HG02571 (cell line): ENCODE data around the gene PFN2.
A peak's percentile ranks its signal among the peaks of the same experiment; 100 is the strongest.
"Not testable (repeated sequence)": the region's sequence is repeated elsewhere in the genome, so short reads cannot be mapped to it uniquely, and the experiment has no call there.

ENCODE experiments used
- ATAC-seq: cut with Tn5 transposase; IDR thresholded peaks from one replicate; pipeline ENCODE4 v1.9.1; 2021; ENCODE audit warnings: mild to moderate bottlenecking, moderate library complexity; ENCODE audit not compliant: unreplicated experiment

The PFN2 gene

GRCh38 chr3:149970716-149971402, at the start of gene PFN2:
PFN2 (minus strand) TSS chr3:149970895; CDS start chr3:149970856, 39 bp downstream.
- peak; percentile 45 for ATAC-seq

GRCh38 chr3:150015901-150016300, 45.2 kb upstream of the PFN2 start:
- ATAC-seq = no peak

DNA sequence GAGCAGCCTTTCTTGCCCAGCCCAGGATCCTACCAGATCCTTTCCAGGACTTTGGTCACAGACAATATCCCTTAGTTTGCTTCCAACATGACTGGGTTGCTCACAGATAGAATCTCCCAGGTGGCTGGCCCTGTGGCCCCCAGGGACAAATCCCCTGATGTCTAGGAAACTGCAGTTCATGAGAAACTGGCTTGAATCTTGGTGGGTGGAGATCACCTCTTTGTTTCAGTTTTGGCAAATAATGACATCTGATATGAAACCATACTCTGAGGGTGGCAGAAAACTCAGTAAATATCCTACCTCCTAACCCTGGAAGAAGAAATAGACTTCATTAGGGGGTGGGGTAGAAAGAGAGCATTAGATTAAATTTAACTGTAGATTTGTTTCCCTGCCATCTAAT, 44.1 kb upstream of the PFN2 start:
- no peak for ATAC-seq

DNA sequence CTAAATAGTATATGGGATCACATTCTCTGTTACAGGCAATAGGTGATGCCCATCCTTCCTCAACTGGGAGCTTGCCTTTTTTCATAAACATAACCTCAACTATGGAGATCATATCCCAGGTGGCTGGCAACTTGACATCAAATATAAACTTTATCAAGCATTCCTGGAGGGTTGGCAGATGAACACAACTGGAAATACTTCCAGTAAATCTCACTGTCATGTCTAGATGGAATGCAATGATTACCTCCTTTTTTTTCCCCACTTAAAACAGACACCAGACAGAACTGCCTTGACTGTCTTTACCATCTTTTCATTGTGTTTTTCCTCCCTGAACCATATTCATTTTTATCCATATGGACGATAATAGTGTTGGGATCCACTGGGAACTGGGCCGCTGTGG, 43.1 kb upstream of the PFN2 start:
- no peak for ATAC-seq

DNA sequence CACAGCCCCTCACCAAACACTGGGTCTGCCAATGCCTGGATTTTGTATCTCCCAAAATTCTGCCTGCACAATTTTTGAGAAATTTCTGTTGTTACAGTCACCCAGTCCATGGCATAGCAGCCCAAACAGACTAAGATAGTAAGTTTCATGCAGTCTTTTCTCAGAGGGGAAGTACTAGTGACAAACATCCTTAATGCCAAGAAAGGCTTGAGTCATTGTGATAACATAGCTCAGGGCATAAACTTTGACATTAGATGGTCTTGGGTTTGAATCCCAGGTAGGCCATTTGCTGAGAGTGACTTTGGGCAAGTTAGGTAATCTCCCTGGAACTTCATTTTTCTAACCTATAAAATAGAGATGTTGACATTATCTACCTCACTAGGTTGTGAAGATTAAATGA, 36.1 kb upstream of the PFN2 start:
- no peak for ATAC-seq

DNA sequence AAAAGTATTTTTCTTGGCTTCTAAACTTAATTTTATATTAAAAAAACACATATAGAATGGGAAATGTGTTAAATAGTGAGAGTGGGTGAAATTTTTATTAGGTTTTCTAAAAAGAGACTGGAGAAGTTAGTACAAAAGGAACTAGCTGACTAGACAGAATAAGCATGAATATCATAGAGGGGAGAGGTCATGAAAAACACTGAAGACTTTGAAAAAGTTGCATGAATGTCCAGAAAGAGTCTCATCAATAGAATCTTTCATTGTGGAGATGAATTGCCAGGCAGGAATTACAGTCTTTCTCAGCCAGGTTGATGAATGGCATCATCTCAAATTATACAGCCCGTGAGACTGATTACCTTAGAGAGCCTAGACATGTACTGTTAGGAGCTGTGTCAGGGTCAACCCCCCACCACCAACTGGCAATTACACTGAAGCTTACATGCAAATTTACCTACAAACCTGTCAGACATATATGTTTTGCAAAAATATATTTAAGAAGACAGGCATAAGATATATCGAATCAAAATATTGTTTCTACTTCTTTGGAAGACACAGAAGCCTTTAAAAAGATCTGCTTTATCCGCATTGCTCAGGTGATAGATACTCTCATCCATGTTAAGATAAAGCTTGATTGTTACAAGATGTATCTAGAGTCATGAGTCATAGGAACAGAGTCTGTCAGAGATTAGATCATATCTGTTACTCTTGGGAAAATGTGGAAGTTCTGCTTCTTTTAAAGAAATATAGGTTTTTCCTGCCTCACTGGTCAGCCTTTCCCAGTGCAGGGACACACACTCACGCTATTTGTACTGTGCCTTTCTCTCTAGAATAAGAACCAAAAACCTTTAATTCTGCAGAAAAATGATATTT, 34.8 kb upstream of the PFN2 start:
- no peak for ATAC-seq

DNA sequence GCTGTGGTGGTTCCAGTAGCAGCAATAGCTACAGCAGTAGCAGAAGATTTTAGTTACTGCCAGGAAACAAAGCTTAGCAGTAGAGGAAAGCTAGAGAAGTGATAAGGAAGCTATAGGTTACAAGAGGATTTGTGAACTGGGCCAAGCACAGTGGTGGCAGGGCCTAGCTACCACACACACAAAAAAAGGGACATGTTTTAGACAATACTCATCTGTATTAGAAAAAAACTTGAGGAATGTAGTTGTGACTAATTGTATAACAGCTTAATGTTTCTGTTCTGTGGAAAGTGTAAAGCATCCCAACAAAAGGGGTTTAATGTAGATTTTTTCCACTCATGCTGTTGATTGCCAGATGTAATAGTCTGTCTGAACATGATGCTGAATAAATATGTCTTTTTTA, 29.9 kb upstream of the PFN2 start:
- ATAC-seq = no peak

DNA sequence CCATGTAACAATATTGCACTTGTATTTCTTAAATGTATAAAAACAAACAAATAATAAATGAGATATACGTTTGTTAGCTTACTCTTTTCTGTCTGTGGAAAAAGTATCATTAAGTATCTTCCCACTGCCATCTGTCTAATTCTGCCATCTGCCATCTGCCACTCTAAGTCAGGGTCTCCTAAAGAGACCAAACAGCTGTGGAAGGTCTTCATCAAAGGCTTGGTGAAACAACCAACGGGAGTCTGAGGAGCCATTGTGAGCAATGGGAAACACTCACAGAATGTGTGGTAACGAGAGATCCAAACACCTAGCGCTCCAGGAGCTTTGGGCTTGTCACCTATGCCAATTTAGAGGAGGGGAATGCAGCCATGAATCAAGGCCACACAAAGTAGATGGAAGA, 28.7 kb upstream of the PFN2 start:
- ATAC-seq = no peak

GRCh38 chr3:149998946-149999345, 28.3 kb upstream of the PFN2 start:
- no peak for ATAC-seq

DNA sequence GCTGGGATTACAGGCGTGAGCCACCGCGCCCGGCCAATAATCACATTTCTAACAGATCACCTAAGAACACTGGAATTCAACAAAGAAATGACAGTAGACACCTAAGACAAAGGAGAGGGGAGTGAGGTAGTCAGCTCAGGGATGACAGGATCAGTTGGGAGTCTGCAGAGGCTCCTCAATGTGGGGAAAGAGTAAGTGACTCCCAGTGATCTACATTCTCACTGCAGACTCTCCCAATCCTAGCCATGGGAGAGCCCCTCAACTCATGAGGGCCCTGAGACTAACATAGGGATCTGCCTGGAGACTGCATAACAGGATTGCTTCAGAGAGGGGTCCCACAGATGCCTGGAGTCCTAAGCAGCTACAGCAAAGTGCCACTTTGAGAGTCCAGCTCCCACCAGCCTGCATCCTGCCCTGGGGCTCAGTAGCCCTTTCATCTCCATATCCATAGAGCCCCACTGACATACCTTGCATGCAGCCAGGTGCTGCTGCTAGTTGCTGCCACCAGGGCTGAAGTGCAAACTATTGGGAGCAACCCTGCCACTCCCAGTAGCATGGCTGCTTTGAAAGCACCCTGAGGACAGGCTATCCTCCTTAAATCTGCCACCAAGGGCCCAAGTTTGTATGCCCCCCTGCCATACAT, 21.8 kb upstream of the PFN2 start:
- no peak for ATAC-seq

- no peak for ATAC-seq
These were observed 19.8 kb upstream of the PFN2 start for GRCh38 chr3:149990423-149990948.

GRCh38 chr3:149989307-149989706, 18.6 kb upstream of the PFN2 start:
- ATAC-seq = no peak

- no peak for ATAC-seq
These were observed 12.9 kb upstream of the PFN2 start for GRCh38 chr3:149983628-149984027.

- not testable (repeated sequence) for ATAC-seq
These were observed 12.4 kb upstream of the PFN2 start for GRCh38 chr3:149983053-149983452.

DNA sequence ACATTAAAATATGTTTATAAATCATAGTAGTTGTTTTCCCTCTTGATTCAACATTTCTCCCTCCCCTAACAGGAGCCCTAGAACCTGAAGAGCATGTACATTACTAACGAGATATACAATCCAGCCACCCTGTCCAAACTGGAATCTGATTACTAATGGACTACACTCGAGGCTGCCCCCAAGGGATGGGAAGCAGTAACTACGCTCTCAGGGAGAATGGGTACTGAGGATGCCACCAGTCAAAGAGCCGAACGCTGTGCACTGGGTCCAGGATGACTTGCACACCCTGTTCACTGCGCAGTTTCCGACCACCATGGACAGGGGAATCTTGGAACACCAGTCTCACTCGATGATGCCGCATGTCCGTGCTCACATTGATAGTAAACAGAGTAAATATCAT, 11.3 kb upstream of the PFN2 start:
- not testable (repeated sequence) for ATAC-seq

DNA sequence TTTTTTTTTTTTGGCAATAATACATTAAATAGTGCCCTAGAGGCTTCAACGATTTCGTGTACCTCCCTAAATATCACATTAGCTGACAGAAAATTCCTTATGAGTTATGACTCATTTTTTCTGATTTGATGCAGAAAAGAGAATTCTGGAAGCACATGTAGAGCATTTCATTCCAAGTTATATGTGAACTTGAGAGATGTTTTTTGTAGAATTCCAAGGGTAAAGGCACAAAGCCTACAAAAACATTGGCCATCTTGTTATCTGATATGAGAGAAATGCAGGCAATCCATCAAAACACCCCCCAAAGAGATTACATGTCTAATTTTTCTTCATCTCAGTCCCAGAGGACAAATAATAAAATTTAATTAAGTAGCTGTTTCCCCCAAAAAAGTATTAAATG, 6.7 kb upstream of the PFN2 start:
- no peak for ATAC-seq

DNA sequence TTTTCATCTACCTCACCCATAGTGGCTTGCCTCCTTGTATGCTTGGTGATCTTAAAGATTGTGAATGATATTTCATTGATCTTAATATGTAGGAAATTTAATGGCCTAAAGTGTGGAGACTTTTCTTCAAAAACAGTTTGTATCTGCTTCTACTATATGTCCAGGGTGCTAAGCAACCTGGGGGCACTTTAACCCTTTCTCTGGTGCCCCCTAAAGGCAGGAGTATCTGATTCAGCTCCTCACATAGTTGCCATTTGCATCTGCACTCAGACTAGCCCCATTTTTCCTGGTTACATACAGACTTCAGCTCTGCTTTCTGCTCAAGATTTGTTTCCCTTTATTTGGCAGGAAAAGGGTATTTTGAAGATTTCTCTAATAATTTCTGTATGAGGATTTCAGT, 5.2 kb upstream of the PFN2 start:
- no peak for ATAC-seq

GRCh38 chr3:149971403-149972075, 844 bp upstream of the PFN2 start:
- peak; percentile 19 for ATAC-seq

DNA sequence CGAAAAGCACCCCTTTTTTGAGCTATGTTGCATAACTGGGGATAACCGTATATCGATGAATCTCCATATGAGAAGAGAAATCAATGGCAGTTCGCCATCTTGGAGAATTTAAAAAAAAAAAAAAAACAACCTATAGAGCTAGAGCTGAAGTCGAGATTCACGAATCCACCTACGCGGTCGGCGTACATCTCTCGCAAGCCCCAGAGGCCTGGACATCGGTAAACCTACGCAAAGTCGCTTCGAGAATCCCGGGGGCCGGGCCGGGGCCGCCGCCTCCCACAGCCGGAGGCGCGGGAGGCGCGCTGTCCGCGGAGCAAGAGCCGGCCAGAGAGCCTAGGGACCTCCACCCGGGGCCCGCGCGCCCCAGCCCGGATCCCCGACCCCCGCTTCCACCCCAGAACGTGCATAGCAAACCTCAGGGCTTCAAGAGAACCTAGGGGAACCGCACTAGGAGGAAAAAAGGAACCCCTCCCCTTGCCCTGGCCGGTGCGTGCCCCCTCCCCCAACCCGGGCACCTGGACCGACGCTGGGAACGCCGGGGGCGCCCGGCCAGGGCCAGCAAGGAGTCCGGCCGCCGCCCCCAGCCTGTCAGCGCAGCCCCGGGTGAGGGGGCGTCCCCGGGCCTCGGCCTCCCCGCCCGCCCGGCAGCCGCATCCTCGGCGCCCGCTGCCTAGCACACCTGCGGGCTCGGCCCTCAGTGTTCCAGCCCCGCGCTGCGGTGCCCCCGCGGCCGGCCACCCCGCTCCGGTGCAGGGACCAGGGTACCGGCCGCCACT, 567 bp downstream of the PFN2 start:
- peak; percentile 59 for ATAC-seq
